Effector CD8-positive, alpha-beta T cell (primary cell): ENCODE results near the gene GNA14.
A peak's percentile ranks its signal among the peaks of the same experiment; 100 is the strongest.
"Not testable (repeated sequence)": the region's sequence is repeated elsewhere in the genome, so short reads cannot be mapped to it uniquely, and the experiment has no call there.

ENCODE experiments used
- DNase-seq: peaks from one replicate; lab custom pipeline; 2025; lab: John Stamatoyannopoulos, UW

Gene GNA14

GRCh38 chr9:77449240-77450084 lies 198.7 kb downstream of the GNA14 start:
- no peak for DNase-seq

GRCh38 chr9:77447646-77448045 lies 200.5 kb downstream of the GNA14 start:
- no peak for DNase-seq

DNA sequence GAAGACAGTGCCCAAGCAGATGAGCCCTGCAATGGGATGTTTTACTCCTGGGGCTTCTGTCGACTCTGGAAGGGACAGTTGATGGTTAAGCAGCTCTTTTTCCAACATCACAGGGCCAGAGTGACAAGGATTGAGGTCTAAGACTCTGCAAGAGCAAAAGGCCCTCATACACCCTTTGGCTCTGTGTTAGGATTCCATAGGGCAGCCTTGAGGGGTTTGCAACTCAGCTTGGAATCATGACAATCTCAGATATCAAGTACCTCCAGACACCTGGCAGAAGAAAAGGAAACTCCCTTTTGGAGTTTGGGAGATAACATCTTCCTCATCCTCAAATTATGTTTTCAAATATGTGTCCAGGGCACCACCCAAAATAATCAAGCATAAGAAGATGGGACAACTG lies 205.7 kb downstream of the GNA14 start:
- DNase-seq = no peak

DNA sequence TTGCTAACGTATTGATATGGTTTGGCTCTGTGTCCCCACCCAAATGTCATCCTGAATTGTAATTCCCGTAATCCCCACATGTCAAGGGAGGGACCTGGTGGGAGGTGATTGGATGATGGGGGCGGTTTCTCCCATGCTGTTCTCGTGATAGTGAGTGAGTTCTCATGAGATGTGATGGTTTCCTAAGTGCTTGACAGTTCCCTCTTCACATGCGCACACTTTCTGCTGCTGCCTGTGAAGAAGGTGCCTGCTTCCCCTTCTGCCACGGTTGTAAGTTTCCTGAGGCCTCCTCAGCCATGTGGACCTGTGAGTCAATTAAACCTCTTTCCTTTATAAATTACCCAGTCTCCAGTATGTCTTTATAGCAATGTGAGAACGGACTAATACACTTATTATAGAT lies 207.0 kb downstream of the GNA14 start:
- DNase-seq = not testable (repeated sequence)

- no peak for DNase-seq
Observed at GRCh38 chr9:77440057-77440456, 208.1 kb downstream of the GNA14 start.

GRCh38 chr9:77438653-77439052 lies 209.5 kb downstream of the GNA14 start:
- DNase-seq = no peak

DNA sequence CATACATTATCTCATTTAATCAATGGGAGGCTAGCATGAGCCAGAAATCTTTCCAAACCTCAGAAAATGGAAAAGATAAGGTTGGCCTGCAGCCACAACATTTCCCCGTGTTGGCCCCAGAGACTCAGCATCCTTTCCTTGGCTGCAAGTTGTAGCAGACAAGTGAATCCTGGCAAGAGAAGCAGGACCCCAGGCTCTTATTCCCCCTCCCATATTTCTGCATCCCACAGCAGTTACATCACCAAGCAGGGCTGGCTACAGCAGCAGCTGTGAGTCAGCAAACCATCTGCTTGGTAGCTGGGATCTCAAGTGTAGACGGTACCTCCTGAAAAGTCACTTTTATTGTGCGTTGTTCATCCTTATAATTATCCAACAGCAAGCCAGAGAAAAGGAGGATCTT lies 212.4 kb downstream of the GNA14 start:
- no peak for DNase-seq

DNA sequence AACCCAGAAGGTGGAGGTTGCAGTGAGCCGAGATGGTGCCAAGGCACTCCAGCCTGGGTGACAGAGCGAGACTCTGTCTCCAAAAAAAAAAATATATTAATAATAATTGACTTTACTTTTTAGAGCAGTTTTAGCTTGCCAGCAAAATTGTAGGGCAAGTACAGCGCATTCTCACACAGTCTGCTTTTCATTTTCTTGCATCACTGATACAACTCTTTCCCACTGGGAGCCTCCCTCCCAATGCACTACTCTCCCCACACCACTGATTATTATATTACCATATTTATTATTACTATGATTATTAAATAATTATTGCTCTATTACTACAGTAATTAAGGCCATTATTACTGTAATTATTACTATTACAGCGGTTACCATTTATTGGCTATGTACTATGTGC lies 212.8 kb downstream of the GNA14 start:
- no peak for DNase-seq

DNA sequence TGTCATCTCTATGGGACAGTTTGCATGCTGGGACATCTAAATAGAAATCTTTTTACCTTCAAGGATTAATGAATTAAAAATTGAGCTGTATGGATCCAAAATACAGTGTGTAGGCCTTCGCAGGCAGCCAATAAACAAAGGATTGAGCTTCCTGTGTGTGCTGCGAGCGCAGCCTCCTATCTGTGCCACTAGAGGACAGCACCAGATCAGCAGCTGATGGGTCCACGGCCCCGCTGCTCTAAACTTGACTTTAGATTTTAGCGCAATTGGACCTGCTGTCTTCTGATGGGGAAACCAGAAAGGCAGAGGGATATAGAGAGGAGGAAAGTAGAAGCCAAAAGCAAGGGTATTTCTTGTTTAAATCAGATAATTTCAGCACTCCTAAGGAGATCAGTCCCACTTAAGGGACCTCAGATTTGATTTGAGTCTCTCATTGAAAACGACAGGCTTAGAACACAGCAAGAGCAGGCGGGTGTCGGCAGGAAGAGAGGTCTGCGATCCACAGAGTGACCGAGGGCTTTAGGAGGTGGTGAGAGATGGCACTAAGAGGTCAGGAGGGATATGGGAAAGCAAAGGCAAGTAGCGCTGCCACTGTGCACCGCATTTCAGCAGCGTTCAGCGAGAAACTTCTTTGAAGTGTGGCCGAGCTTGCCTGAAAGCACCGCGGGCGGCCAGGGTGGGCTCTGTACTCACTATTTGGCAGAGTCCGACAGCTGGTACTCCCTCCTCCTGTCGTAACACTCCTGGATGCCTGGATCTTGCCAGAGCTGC lies 214.3 kb downstream of the GNA14 start:
- peak; percentile 4 for DNase-seq

GRCh38 chr9:77432053-77432452 lies 216.1 kb downstream of the GNA14 start:
- no peak for DNase-seq

DNA sequence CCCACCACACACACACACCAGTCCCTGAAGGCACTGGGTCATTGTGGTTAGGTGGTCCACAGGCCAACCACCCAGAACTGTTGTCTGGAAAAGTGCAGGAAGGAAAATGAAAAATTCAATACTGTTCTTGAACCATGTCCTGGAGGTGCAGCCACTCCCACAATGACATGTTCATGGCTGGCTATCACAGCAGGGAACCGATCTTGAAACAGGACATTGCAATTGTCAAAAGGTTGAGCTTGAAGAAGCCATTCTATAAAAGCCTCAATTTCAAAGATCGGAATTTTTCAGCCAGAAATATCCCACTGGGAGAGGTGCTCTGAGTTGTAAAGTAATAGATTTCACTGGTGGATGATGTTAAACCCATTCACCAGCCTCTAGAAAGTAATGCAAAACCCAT lies 218.2 kb downstream of the GNA14 start:
- no peak for DNase-seq

- no peak for DNase-seq
Observed at GRCh38 chr9:77427256-77427927, 220.7 kb downstream of the GNA14 start.

DNA sequence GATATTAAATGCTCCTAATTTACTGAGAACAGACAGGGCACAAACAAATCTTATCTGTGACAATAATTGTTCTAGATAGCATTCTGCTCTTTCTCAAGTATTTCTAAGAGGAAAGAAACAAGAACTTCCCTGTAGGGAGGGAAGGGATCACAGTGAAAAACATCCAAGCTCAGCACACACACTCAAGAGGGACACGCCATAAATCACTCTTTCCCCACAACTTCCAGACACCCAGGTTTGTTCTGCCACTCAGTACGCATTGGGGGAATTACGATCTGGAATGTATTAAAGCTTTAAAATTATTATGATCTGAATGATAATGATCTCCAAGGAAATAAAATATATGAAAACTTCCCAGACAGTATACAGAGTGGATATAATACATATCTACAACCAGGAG lies 221.4 kb downstream of the GNA14 start:
- no peak for DNase-seq

- no peak for DNase-seq
Observed at GRCh38 chr9:77424993-77425392, 223.1 kb downstream of the GNA14 start.

DNA sequence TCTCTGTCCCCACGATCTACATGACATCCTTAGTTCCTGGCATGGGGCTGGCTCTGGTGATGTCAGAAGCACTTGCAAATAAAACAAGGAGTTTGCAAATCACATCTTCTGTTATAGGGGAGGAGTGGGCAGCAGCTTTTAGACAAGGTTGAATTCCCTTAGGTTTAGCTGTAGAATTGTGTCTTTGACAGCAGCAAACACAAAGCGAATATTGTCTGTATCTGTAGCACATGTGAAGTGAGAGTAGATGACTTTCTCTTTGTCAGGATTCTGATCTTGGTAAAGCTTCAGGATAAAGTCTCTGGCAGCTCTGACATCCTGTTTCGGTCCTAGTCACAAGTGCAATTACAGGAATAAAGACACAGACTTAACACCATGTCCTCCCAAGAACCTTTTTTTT lies 224.3 kb downstream of the GNA14 start:
- no peak for DNase-seq

DNA sequence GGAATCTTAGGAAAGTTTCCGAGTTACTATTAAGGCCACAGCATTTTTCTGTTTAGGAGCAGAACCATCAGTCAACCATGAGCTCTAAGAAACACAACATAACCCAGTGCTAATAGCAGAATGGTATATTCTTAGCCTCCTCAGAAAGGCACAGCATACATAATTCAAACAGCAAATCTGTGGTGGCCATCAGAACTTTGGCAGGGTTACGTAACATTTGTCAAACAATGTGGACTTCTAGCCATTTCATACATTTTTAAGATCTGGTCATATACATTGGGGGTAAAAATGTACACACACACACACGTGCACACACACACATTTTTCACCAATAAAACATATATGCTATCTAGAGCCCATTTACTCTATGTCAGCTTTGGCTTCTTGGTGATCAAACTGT lies 225.2 kb downstream of the GNA14 start:
- no peak for DNase-seq

DNA sequence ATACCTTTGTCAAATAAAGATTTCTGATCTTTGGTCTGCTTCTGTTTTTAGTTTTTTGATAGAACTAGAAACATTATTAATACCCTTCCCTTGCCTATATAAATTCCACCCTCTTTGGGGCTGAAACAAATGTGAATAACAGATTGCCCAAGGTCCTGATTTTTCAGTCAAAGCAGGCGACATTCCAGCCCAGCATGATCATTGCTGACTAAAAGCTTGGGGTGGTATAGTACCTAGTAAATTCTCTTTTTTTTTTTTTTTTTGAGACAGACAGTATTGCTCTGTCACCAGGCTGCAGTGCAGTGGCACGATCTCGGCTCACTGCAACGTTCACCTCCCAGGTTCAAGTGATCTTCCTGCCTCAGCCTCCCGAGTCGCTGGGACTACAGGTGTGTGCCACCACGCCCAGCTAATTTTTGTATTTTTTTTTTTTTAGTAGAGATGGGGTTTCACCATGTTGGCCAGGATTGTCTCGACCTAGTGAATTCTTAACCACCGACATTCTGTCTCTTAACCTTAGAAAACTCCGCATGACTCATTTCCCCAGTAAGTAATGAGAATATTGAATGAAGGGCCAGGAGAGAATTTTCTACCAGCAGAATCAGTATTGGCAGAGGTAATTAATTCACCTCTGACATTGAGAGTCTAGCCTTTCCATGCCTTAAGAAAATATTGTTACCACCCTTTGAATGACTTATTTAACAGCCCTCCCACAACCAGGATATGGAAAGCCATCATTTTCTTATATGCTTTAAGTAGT lies 226.4 kb downstream of the GNA14 start:
- no peak for DNase-seq

GRCh38 chr9:77420641-77421040 lies 227.5 kb downstream of the GNA14 start:
- no peak for DNase-seq

- no peak for DNase-seq
Observed at GRCh38 chr9:77418226-77418625, 229.9 kb downstream of the GNA14 start.

DNA sequence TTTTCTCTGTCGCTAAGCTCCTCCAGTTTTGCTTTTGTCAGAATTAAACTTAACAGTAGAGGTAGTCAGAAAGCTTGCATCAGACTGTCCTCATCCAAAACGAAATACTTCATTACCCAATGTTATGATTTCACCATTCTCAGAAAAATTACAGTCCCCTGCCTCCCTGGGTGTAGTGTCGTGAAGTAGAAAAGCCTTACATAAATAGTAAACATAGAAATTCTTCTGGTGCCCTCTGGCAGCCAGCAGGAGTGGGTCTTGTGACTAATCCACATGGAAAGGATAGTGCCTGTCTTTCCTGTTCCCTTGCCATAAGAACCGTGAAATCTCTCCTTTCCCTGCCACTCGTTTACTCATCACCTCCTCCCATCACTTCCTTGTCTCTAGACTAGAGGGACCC lies 230.6 kb downstream of the GNA14 start:
- no peak for DNase-seq

DNA sequence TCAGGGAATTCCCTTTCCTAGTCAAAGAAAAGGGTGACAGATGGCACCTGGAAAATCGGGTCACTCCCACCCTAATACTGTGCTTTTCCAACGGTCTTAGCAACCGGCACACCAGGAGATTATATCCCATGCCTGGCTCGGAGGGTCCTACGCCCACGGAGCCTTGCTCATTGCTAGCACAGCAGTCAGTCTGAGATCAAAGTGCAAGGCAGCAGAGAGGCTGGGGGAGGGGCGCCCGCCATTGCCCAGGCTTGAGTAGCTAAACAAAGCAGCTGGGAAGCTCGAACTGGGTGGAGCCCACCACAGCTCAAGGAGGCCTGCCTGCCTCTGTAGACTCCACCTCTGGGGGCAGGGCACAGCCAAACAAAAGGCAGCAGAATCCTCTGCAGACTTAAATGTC lies 239.6 kb downstream of the GNA14 start:
- not testable (repeated sequence) for DNase-seq

DNA sequence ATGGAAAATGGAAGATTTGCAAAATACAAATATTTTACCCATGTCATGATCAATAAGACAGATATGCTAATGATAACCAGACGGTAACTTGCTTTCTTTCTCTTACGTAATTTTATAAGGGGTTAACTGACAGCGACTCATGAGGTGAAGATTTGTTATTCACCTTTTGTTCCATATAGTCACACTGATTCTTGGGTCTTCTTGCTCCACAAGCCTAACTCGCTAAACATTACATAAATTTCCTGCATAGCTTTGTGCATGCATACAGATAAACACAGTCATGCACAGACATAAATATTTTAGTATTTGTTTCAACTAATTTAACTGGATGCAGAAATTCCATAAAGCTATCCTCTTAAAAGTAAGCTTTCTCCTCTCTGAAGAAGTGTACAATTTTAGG lies 244.9 kb downstream of the GNA14 start:
- DNase-seq = no peak
